Fibroblast of lung (primary cell): ENCODE measurements around the gene CCDC150.

Experiments used
- CTCF ChIP-seq, 2 donors: IDR thresholded peaks in 1 of 2; conservative IDR thresholded peaks in 1 of 2; 1 replicate in 1 of 2; 2 replicates in 1 of 2; pipeline ENCODE4 v1.5.1; 2011 to 2012; ENCODE audit warnings: low read length in 2 of 2, control low read depth in 1 of 2, inconsistent platforms in 1 of 2, low read depth in 1 of 2, mild to moderate bottlenecking in 1 of 2
- EZH2 ChIP-seq: IDR thresholded peaks from 2 replicates; pipeline ENCODE4 v1.5.1; 2012; ENCODE audit warnings: low read length, control low read depth, mild to moderate bottlenecking; ENCODE audit errors: missing control alignments

GRCh38 chr2:196747400-196747799 is 107.9 kb downstream of the CCDC150 start:
- TF ChIP-seq EZH2 (no peak), CTCF (conservative IDR thresholded peaks at IDR 0.05 in 1 of 2, IDR thresholded peaks at IDR 0.05 in 1 of 2; ENCODE audit: low read depth in 1 of 2, low read length in 2 of 2) (no peak)
